DMS 273 treated with DMSO at 0.1 percent for 48 hours (cell line): ENCODE measurements around the gene ZFYVE21.
"Not testable (repeated sequence)": the region's sequence is repeated elsewhere in the genome, so short reads cannot be mapped to it uniquely, and the experiment has no call there.

Experiments used
- DNase-seq: peaks from one replicate; lab custom pipeline; 2025; lab: John Stamatoyannopoulos, UW

ZFYVE21 gene

DNA sequence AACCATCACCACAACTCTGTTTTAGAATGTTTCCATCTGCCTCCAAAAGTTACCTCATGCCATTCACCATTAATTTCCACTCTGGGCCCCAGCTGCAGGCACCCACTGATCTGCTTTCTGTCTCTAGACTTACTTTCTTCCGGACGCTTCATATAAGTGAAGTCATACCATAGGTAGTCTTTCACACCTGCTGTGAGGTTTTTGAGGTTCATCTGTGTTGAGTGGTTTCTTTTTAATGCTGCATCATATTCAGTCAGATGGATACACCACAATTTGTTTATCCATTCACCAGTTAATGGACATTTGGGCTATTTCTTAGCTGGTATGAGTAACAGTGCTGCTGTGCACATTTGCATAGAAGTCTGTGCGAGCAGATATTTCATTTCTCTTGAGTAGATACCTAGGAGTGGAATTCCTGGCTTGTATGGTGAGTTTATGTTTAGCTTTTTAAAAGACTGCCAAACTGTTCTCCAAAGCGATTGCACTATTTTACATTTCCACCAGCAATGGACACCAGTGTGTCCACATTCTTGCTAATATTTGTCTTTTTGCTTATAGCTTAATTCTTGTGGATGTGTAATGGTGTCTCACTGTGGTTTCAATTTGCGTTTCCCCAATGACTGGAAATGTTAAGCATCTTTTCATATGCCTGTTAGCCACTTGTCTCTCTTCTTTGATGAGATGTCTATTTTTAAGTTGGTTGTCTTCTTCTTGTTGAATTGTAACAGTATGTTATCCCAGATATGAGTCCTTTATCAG, 48.3 kb downstream of the ZFYVE21 start:
- DNase-seq, result no peak

- DNase-seq, result no peak
These were observed 49.9 kb downstream of the ZFYVE21 start for GRCh38 chr14:103765526-103765925.

GRCh38 chr14:103767336-103767894, 51.8 kb downstream of the ZFYVE21 start:
- no peak for DNase-seq

DNA sequence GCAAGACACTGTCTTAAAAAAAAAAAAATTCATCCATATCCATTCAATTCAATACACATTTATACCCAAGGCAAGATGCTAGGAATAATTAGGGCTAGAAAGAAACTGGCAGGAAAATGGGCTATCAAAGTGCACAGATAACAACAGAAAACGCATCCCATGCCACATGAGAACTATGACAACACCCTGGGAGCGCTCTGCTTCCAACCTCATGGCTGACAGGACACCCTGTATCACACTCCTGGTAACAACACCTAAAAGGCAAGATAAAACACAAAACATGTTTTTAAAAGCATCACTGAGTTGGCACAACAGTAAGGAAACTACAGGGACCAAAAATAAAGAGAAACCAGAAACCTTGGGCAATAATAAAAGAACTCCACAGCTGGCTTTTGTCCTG, 54.9 kb downstream of the ZFYVE21 start:
- no peak for DNase-seq

DNA sequence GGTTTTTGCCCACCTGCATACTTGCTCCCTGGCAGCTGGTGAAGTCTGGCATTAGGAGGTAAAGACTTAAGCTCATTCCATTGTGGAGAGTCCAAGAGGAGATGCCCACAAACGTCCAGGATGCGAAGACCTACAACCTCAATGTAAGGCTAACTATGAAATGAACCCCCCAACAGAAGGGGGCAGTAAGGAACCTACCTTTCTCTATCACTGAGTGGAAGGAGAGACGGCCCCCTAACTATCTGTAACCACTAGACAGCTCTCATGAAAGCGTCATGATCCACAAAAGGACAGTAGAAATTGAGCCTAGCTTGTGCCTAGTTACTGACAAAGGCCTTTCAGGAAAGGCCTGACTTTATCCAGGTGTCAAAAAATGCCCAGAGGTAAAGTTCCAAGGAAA, 55.3 kb downstream of the ZFYVE21 start:
- no peak for DNase-seq

DNA sequence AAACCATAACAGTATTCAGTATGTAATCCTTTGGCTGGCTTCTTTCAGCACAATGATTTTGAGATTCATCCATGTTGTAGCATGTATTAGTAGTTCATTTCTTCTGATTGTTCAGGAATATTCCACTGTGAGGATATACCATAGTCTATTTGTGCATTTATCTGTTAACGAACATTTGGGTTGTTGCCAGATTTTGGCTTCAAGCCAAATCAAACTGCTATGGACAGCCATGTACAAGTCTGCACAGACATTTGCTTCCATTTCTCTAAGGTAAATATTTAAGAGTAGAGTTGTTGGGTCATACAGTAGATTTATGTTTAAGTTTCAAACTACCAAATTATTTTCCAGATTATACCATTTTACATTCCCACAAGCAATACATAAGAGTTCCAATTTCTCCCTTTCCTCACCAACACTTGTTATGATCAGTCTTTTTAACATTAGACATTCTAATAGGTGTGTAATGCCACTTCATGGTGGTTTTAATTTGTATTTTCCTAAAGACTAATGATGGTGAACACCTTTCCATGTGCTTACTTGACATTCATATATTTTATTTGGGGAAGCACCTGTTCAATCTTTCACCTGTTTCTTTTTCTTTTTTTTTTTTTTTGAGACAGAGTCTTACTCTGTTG, 56.6 kb downstream of the ZFYVE21 start:
- DNase-seq, result no peak

DNA sequence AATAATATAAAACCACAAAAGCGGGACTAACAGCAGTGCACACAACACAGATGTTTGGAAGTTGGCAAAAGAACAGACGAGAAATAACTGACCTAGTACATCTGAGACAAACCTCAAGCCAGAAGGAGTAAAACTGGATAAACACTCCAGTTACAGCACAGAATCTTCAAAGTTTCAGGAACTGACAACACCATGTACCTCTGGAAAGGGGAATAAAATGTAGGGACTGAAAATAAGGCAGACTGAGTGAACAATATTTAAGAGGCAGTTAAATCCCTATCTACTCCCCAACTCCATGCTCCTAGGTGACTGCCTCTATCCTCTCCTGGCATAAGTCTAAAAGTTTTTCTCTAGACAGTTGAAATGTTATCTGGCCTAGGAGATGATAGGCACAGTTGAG, 57.9 kb downstream of the ZFYVE21 start:
- DNase-seq, result no peak

DNA sequence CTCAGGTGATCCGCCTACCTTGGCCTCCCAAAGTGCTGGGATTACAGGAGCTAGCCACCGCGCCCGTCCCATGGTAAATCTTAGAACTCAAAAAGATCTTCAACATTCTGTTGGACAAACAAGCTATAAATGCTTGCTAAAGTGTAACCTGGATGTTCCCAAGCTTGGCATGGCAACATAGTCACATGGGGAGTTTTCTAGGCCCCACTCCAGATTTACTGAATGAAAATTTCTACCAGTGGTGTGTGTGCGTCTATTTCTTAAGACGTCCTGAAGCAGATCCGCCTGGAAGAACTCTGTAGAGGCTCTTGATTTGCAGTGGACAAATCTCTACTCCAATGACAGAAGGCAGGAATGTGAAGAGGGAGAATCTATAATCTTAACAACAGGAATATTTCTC, 59.9 kb downstream of the ZFYVE21 start:
- no peak for DNase-seq

DNA sequence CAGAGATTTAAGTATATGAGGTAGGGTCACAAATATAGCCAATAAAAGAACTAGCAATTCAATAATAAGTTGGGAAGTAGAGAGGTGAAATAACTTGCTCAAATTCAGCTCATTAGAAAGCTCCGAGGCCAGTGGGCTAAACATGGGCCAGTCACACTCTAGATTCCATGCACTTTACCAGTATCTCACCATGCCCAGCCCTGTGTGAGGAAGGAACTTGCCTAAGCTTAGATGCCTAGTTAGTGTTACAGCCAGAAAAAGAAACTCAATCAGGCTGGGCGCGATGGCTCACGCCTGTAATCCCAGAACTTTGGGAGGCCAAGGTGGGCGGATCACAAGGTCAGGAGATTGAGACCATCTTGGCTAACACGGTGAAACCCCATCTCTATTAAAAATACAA, 60.7 kb downstream of the ZFYVE21 start:
- not testable (repeated sequence) for DNase-seq

DNA sequence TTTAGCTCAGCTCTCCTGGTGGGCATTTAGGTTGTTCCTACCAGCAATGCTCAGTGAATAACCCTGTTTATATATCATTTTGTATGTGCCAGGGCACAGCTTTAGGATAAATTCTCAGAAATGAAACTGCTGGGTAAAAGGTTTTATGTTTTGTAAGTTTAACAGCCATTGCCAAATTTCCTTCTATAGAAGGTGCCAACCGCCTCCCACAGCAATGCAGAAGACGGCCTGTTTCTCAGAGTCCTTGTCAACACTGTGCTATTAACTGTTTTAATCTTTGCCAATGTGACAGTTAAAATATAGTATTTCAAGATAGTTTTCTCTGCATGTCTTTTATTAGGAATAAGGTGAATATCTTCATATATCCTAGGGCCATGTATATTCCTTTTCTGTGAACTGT, 66.8 kb downstream of the ZFYVE21 start:
- no peak for DNase-seq
